Activated CD4-positive, alpha-beta T cell treated with anti-CD3 and anti-CD28 coated beads, Interleukin-2, amount 50 U/mL, for 4 hours (primary cell): Measurements from ENCODE around the gene TAF10.

Experiments
- DNase-seq, 2 experiments: peaks; one replicate each; pipeline ENCODE4 v3.0.0-alpha.2; 2020

TAF10 gene

GRCh38 chr11:6623391-6624363, 11.7 kb upstream of the TAF10 start:
- no peak for DNase-seq

GRCh38 chr11:6622261-6623171, 10.5 kb upstream of the TAF10 start:
- DNase-seq = no peak

- DNase-seq = no peak
Observed at GRCh38 chr11:6621711-6622211, 9.7 kb upstream of the TAF10 start.

- no peak for DNase-seq
Observed at GRCh38 chr11:6620636-6621035, 8.6 kb upstream of the TAF10 start.

GRCh38 chr11:6619004-6619745, 7.2 kb upstream of the TAF10 start, which contains the start of gene TPP1:
TPP1 (minus strand) TSS chr11:6619422; CDS start chr11:6619400, 22 bp downstream.
- peak; percentile 84 to 87 for DNase-seq

- peak; percentile 65 to 71 for DNase-seq
Observed at GRCh38 chr11:6618117-6619003, 6.3 kb upstream of the TAF10 start.

GRCh38 chr11:6617315-6617781, 5.3 kb upstream of the TAF10 start:
- DNase-seq = no peak

- DNase-seq = no peak
Observed at GRCh38 chr11:6616596-6617250, 4.7 kb upstream of the TAF10 start.

GRCh38 chr11:6615882-6616585, 4.0 kb upstream of the TAF10 start:
- no peak for DNase-seq

- DNase-seq = no peak
Observed at GRCh38 chr11:6615046-6615445, 3.0 kb upstream of the TAF10 start.

- DNase-seq = no peak
Observed at GRCh38 chr11:6614446-6614845, 2.4 kb upstream of the TAF10 start.

GRCh38 chr11:6613496-6613895, 1.5 kb upstream of the TAF10 start:
- no peak for DNase-seq

- no peak for DNase-seq
Observed at GRCh38 chr11:6611963-6612212, 128 bp downstream of the TAF10 start.

- DNase-seq = peak in 1 of 2 experiments; percentile 18
Observed at GRCh38 chr11:6611092-6611962, 689 bp downstream of the TAF10 start.

GRCh38 chr11:6610591-6610990, 1.4 kb downstream of the TAF10 start:
- DNase-seq = no peak

- DNase-seq = no peak
Observed at GRCh38 chr11:6609502-6610015, 2.5 kb downstream of the TAF10 start.

- DNase-seq = no peak
Observed at GRCh38 chr11:6608726-6609501, 3.1 kb downstream of the TAF10 start.

- DNase-seq = no peak
Observed at GRCh38 chr11:6608011-6608410, 4.0 kb downstream of the TAF10 start.
